ENCODE data around the gene GPR15.

GPR15 gene

GRCh38 chr3:98513091-98513511 is 18.7 kb upstream of the GPR15 start:
- Histone ChIP-seq H3K36me3 (ENCODE audit: insufficient read depth, low read length) (peaks cover 13% of the 10 kb centered on the region; the same call in 1 of the 2 replicates), H3K79me2 (ENCODE audit: control insufficient read depth, insufficient read depth, low read length, unreplicated experiment) (no peaks in the 10 kb centered on the region), H3K27me3 (ENCODE audit: insufficient read depth, low read length) (no peaks in the 10 kb centered on the region), H3K4me1 (ENCODE audit: control insufficient read depth, insufficient read depth, low read length, unreplicated experiment) (peaks cover 15% of the 10 kb centered on the region), H3K27ac (ENCODE audit: low read depth, low read length) (no peak overlapping the region), H3K4me3 (ENCODE audit: low read depth, low read length) (no peak overlapping the region), H2AFZ (ENCODE audit: low read length, unreplicated experiment) (no peak overlapping the region)

GRCh38 chr3:98513736-98514135 is 18.0 kb upstream of the GPR15 start:
- peaks cover 15% of the 10 kb centered on the region for H3K4me1 ChIP-seq (ENCODE audit: control insufficient read depth, insufficient read depth, low read length, unreplicated experiment)
- no peak overlapping the region for H2AFZ ChIP-seq (ENCODE audit: low read length, unreplicated experiment)
- no peak overlapping the region for H3K4me3 ChIP-seq (ENCODE audit: low read depth, low read length)
- peaks cover 19% of the 10 kb centered on the region; the same call in 1 of the 2 replicates for H3K36me3 ChIP-seq (ENCODE audit: insufficient read depth, low read length)
- H3K27me3 ChIP-seq (ENCODE audit: insufficient read depth, low read length): no peaks in the 10 kb centered on the region
- H3K27ac ChIP-seq (ENCODE audit: low read depth, low read length): peak overlapping the region; percentile 30; the same call in 1 of the 2 replicates
- peaks cover 5% of the 10 kb centered on the region for H3K79me2 ChIP-seq (ENCODE audit: control insufficient read depth, insufficient read depth, low read length, unreplicated experiment)

- Histone ChIP-seq H3K36me3 (ENCODE audit: insufficient read depth, low read length) (peaks cover 31% of the 10 kb centered on the region), H3K27me3 (ENCODE audit: insufficient read depth, low read length) (no peaks in the 10 kb centered on the region), H3K27ac (ENCODE audit: low read depth, low read length) (no peak overlapping the region), H3K79me2 (ENCODE audit: control insufficient read depth, insufficient read depth, low read length, unreplicated experiment) (peaks cover 16% of the 10 kb centered on the region), H2AFZ (ENCODE audit: low read length, unreplicated experiment) (no peak overlapping the region), H3K4me1 (ENCODE audit: control insufficient read depth, insufficient read depth, low read length, unreplicated experiment) (peaks cover 15% of the 10 kb centered on the region), H3K4me3 (ENCODE audit: low read depth, low read length) (no peak overlapping the region)
These were observed 16.8 kb upstream of the GPR15 start for GRCh38 chr3:98514948-98515347.

GRCh38 chr3:98518816-98519215 is 13.0 kb upstream of the GPR15 start:
- no peaks in the 10 kb centered on the region for H3K27me3 ChIP-seq (ENCODE audit: insufficient read depth, low read length)
- H3K4me3 ChIP-seq (ENCODE audit: low read depth, low read length): no peak overlapping the region
- H3K4me1 ChIP-seq (ENCODE audit: control insufficient read depth, insufficient read depth, low read length, unreplicated experiment): peaks cover 12% of the 10 kb centered on the region
- no peak overlapping the region for H2AFZ ChIP-seq (ENCODE audit: low read length, unreplicated experiment)
- peaks cover 41% of the 10 kb centered on the region for H3K79me2 ChIP-seq (ENCODE audit: control insufficient read depth, insufficient read depth, low read length, unreplicated experiment)
- no peak overlapping the region for H3K27ac ChIP-seq (ENCODE audit: low read depth, low read length)
- H3K36me3 ChIP-seq (ENCODE audit: insufficient read depth, low read length): peaks cover 40% of the 10 kb centered on the region

GRCh38 chr3:98519351-98519750 is 12.4 kb upstream of the GPR15 start:
- Histone ChIP-seq H3K4me1 (ENCODE audit: control insufficient read depth, insufficient read depth, low read length, unreplicated experiment) (peaks cover 12% of the 10 kb centered on the region), H3K27me3 (ENCODE audit: insufficient read depth, low read length) (no peaks in the 10 kb centered on the region), H3K79me2 (ENCODE audit: control insufficient read depth, insufficient read depth, low read length, unreplicated experiment) (peaks cover 41% of the 10 kb centered on the region), H3K4me3 (ENCODE audit: low read depth, low read length) (no peak overlapping the region), H2AFZ (ENCODE audit: low read length, unreplicated experiment) (no peak overlapping the region), H3K27ac (ENCODE audit: low read depth, low read length) (no peak overlapping the region), H3K36me3 (ENCODE audit: insufficient read depth, low read length) (peaks cover 40% of the 10 kb centered on the region)

GRCh38 chr3:98521897-98522543 is 9.8 kb upstream of the GPR15 start:
- H3K36me3 ChIP-seq (ENCODE audit: insufficient read depth, low read length): peaks cover 28% of the 10 kb centered on the region

GRCh38 chr3:98522544-98523281 is 9.1 kb upstream of the GPR15 start, which contains the start of gene CLDND1:
TSS of gene CLDND1 (minus strand) at chr3:98522902. CDS start at chr3:98521424, 1,478 bp downstream.
- Histone ChIP-seq H3K79me2 (ENCODE audit: control insufficient read depth, insufficient read depth, low read length, unreplicated experiment) (peaks cover 41% of the 10 kb centered on the region), H3K4me1 (ENCODE audit: control insufficient read depth, insufficient read depth, low read length, unreplicated experiment) (peaks cover 8% of the 10 kb centered on the region), H2AFZ (ENCODE audit: low read length, unreplicated experiment) (peak within 1 kb of the TSS; percentile 89), H3K36me3 (ENCODE audit: insufficient read depth, low read length) (peaks cover 28% of the 10 kb centered on the region), H3K4me3 (ENCODE audit: low read depth, low read length) (peak within 1 kb of the TSS; percentile 90), H3K27me3 (ENCODE audit: insufficient read depth, low read length) (no peaks in the 10 kb centered on the region), H3K27ac (ENCODE audit: low read depth, low read length) (peak within 1 kb of the TSS; percentile 84)

More at GRCh38 chr3:98521897-98522543, 9.8 kb upstream of the GPR15 start:
- H3K4me1 ChIP-seq (ENCODE audit: control insufficient read depth, insufficient read depth, low read length, unreplicated experiment): peaks cover 8% of the 10 kb centered on the region
- peak overlapping the region; percentile 84 for H3K27ac ChIP-seq (ENCODE audit: low read depth, low read length)
- H2AFZ ChIP-seq (ENCODE audit: low read length, unreplicated experiment): peak overlapping the region; percentile 89
- no peaks in the 10 kb centered on the region for H3K27me3 ChIP-seq (ENCODE audit: insufficient read depth, low read length)
- H3K79me2 ChIP-seq (ENCODE audit: control insufficient read depth, insufficient read depth, low read length, unreplicated experiment): peaks cover 41% of the 10 kb centered on the region
- peak overlapping the region; percentile 90 for H3K4me3 ChIP-seq (ENCODE audit: low read depth, low read length)

- Histone ChIP-seq H2AFZ (ENCODE audit: low read length, unreplicated experiment) (no peak overlapping the region), H3K27ac (ENCODE audit: low read depth, low read length) (no peak overlapping the region), H3K79me2 (ENCODE audit: control insufficient read depth, insufficient read depth, low read length, unreplicated experiment) (peaks cover 20% of the 10 kb centered on the region)
These were observed 6.3 kb upstream of the GPR15 start for GRCh38 chr3:98525494-98525893.

GRCh38 chr3:98528474-98529346 is 3.1 kb upstream of the GPR15 start:
- Histone ChIP-seq H3K36me3 (ENCODE audit: insufficient read depth, low read length) (no peaks in the 10 kb centered on the region), H3K4me1 (ENCODE audit: control insufficient read depth, insufficient read depth, low read length, unreplicated experiment) (no peaks in the 10 kb centered on the region), H3K79me2 (ENCODE audit: control insufficient read depth, insufficient read depth, low read length, unreplicated experiment) (no peaks in the 10 kb centered on the region), H3K27me3 (ENCODE audit: insufficient read depth, low read length) (peaks cover 13% of the 10 kb centered on the region; the same call in 1 of the 2 replicates), H2AFZ (ENCODE audit: low read length, unreplicated experiment) (no peak overlapping the region), H3K4me3 (ENCODE audit: low read depth, low read length) (no peak overlapping the region), H3K27ac (ENCODE audit: low read depth, low read length) (no peak overlapping the region)

More at GRCh38 chr3:98525494-98525893, 6.3 kb upstream of the GPR15 start:
- Histone ChIP-seq H3K4me3 (ENCODE audit: low read depth, low read length) (no peak overlapping the region), H3K36me3 (ENCODE audit: insufficient read depth, low read length) (peaks cover 5% of the 10 kb centered on the region; the same call in 1 of the 2 replicates), H3K27me3 (ENCODE audit: insufficient read depth, low read length) (no peaks in the 10 kb centered on the region), H3K4me1 (ENCODE audit: control insufficient read depth, insufficient read depth, low read length, unreplicated experiment) (peaks cover 8% of the 10 kb centered on the region)

GRCh38 chr3:98529856-98530459 is 1.8 kb upstream of the GPR15 start:
- H2AFZ ChIP-seq (ENCODE audit: low read length, unreplicated experiment): no peak overlapping the region

More at GRCh38 chr3:98529856-98530459, 1.8 kb upstream of the GPR15 start:
- H3K27me3 ChIP-seq (ENCODE audit: insufficient read depth, low read length): peaks cover 13% of the 10 kb centered on the region; the same call in 1 of the 2 replicates
- H3K36me3 ChIP-seq (ENCODE audit: insufficient read depth, low read length): no peaks in the 10 kb centered on the region
- H3K27ac ChIP-seq (ENCODE audit: low read depth, low read length): no peak overlapping the region
- H3K4me3 ChIP-seq (ENCODE audit: low read depth, low read length): no peak overlapping the region
- H3K79me2 ChIP-seq (ENCODE audit: control insufficient read depth, insufficient read depth, low read length, unreplicated experiment): no peaks in the 10 kb centered on the region
- no peaks in the 10 kb centered on the region for H3K4me1 ChIP-seq (ENCODE audit: control insufficient read depth, insufficient read depth, low read length, unreplicated experiment)

Measured in ACC112 (cell line).